HG02678 (cell line): ENCODE results near the gene NPHP4.

Experiments used
- ATAC-seq: cut with Tn5 transposase; IDR thresholded peaks from one replicate; pipeline ENCODE4 v1.9.1; 2021; ENCODE audit warnings: mild to moderate bottlenecking, moderate library complexity; ENCODE audit not compliant: unreplicated experiment

Gene NPHP4

DNA sequence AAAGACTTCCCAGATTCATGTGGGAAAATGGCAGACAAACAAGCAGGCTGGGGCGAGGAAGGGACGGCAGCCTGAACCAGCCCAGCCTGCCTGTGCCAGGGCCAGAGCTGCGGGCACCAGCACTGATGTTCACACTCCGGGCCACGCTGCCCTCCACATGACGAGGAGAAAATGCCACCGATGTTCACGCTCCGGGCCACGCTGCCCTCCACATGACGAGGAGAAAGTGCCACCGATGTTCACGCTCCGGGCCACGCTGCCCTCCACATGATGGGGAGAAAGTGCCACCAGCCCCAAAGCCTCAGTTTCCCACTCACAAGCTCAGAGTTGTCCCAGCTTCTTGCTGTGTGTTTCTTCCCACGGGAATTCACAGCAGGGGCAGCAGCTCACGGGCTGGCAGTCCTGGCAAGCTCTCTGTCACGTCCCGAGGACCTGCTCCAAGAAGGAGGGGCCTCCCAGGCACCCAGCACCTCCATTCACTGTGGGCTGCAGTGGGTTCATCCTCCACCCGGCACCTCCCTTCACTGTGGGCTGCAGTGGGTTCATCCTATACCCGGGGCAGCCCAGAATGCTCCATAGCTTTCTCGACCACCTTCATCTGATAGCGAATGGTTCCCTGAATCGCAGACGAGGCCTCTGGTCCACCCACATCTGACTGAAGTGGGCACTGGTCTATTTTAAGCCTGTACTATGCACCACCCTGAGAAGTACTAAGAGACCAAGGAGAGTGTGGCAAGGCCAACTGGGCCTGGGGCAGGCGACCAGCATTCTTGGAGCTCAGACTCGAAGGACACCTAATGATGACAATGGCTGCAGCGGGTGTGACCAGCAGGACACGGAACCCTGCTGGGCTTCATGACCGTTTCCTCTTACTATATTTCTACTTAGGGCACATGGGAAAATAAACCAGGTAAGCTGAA, 108.8 kb downstream of the NPHP4 start:
- no peak for ATAC-seq

DNA sequence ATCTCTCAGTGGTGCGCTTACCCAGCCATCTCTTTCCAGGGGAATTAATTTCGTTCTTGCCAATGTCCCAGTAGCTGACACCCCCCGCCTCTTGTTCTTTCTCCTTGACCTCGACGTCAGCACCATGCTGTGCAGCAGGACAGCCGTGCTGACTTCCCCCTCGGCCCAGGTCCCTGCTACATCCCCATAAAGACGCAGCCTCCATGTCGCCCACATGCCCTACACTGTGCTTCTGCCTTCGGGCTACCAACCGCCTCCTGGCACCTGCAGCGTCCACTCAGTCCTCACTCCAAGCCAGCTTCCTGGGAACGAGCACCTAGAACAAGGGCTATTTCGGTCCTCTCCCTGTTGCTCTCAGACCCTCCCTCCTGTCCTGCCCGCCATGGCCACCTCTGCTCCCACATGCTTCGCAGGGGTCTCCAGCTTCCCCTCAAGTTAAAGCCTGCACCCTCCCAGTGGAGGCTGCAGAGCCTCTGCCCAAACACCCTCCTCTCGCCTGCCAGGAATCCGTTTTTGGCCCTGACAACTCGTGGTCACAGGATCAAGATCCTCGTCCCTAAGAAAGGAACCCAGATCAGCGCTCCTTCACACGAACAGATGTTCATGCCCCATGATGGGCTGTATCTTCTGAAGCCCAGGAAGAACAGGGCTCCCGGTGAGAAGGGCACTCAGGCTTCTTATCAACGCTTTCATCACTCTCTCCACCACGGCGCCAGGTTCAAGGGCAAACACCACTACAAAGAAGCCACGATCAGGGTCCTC, 109.7 kb downstream of the NPHP4 start:
- no peak for ATAC-seq

DNA sequence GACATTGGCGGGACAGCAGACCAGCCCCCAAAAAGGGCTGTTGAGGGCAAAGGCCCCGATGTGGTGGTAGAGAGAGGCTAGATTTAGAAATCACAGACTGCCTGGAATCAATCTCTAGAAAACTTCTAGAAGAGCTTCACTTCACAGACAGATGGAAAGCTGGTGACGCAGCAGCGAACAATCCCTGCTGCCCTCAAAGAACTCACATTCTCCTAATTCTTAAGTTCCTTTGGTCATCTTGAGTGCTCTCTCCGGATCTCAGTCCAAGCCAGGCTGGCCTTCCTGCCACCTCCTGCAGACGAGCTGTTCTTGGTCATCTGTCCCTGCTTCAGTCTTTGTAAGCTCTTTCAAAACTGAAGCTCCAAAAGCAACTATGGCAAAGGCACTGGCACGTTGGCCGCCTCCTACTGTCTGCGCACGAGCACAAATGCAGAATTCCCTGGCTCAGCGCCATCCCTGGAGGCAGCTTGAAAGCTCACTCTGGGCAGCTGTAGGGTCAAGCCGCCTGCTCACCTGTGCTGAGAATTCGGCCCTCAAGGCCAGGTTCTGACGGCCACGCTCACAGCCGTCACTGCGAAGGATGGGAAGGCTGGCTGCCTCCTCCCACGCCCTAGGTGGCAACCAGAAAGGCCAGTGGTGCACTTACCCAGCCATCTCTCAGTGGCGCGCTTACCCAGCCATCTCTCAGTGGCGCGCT, 110.6 kb downstream of the NPHP4 start:
- no peak for ATAC-seq

DNA sequence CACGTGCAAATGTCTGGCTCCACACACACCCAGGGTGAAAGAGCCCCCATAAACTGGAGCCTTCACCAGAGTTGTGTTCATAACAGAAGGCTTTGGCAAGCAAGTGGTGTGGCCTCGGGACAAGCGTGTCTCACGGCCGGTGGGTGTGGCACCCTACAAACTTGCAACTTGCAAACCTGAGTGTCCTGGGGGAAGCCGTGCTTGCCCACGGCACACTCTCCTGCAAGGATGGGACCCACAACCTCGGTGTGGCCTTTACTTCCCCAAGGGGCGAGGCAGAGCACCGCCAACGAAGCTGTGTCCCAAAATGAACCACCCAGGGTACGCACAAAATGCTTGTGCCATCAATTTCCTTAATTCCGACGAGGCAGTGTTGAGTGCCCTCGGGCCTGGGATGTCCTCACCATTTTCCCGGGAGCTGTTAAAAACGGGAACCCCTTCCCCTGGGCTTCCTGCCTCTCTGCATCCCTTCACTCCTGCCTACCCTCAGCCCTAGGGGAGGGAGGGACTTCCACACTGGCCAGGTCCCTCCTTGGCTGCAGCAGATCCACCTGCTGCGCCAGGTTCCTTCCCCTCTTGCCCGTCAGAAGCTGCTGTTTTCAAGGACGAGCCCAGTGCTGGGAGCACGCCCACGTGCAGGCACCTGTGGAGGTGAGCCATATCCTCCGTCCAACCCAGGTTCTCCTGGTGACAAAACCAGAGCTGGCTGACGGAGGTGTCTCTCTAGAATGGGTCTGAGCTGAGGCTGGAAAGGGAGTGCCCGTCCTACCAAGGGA, 111.4 kb downstream of the NPHP4 start:
- no peak for ATAC-seq

DNA sequence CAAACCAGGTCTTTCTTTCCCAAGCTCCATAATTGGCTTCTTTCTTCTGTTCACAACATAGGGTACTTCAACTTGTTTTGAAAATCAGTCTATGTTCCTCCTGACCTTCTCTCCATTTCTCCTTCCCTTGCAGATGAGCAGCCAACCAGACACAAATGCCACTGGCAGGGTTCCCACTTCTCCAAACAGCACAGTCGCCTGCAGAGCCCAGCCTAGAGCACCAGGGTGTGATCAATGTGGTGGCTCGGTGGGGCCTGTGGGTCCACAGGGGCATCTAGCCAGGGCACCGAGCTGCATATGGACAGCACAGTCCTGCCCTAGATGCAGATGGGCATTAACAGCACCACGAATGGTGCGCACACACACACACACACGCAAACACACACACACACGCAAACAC, 112.8 kb downstream of the NPHP4 start:
- ATAC-seq, result no peak

DNA sequence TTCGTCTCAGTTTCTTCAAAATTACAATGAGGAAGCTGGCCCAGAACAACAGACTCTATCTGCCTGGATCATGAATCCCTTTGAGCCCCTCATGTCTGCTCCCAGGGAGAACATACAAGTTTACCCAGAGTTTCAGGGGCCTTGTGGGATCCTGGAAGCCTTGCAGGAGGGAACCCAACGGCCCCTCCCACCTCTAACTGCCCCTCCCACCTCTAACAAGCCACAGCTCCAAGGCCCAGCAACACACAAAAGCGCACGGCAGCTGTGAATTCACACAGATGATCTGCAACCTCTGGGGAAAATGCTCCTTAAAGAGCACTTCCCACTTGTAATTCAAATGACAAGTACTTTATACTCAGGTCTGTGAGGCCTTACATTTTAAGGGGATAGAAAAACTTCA, 113.3 kb downstream of the NPHP4 start:
- ATAC-seq, result no peak

DNA sequence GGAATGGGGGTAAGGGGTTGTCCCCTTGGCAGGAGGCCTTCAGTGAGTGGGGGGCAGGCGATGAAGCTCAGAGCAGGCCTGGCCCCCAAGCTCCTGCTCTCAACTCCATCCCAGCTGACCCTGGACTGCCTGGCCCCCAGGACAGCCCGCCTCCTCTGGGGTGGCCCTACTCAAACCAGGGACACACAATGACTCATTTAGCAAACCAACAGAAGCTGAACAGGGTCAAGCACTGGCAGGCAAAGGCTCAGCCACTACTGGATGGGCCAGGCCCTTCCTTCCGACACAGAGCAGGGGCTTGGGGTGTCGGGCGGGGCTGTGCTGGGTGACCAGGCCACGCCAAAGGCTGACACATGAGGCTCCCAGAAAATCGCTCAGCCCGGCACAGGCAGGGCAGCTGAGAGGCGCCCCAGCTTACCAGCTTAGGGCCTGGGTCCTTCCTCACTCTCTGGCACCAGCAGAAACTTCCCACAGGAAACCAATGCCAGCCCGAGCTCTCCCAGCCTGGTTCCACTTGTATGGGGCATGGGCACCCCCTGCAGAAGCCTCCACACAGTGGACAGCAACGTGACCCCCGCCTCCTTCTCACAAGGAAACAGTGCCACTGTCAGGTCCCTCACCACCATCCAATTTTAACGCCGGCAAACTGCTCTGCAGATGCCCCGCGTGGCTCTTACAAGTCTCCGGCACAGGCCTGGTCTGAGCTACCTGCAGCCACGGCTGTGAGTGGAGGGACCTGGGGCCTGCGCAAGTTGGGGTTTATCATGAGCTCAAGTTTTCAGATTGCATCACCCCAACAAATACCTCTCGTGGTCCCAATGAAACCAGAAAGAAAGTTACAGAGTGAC, 114.3 kb downstream of the NPHP4 start:
- no peak for ATAC-seq

DNA sequence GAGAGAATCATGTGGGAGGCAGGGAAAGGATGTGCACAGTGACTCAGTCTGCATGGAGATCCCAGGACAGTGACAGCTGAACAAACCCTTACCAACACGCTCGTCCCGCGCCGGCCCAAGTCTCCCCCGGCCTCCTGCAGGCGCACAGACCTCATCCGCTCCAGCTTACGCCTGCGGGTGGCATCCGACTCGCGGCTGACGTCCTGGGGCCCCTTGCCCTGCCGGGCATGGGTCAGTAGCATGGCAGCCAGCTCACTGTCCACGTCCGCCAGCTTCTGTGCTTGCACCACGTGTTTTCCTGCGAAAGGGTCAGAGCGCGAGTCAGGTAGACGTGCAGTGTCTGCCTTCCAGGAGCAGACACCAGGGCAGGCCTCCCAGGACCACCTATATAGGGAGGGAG, 115.2 kb downstream of the NPHP4 start:
- ATAC-seq, result no peak

DNA sequence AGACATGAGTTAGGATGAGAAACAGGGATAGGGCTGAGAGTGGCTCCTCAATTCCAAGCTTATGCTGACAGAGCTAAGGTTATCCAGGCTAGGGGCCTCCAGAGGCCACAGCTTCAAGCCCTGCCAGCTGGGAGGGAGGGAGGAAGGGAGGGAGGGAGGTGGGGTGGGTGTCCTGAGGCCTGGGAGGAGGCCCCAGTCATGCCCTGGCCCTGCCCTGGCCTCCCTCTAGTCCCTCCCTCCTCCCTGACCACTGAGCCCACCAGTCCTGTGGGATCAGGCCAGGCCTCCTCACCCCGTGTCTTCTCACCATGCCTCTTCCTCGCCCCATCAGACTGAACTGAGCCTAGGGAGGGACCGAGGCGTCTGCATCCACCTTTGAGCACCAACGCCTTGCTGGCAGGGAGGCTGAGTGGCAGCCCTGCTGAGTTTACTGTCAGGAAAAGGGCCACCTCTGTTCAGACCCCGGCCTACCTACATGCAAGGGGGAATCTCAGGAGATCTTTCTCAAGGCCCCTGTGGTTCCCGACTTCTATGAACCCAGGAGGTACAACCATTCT, 116.1 kb downstream of the NPHP4 start:
- ATAC-seq, result no peak

DNA sequence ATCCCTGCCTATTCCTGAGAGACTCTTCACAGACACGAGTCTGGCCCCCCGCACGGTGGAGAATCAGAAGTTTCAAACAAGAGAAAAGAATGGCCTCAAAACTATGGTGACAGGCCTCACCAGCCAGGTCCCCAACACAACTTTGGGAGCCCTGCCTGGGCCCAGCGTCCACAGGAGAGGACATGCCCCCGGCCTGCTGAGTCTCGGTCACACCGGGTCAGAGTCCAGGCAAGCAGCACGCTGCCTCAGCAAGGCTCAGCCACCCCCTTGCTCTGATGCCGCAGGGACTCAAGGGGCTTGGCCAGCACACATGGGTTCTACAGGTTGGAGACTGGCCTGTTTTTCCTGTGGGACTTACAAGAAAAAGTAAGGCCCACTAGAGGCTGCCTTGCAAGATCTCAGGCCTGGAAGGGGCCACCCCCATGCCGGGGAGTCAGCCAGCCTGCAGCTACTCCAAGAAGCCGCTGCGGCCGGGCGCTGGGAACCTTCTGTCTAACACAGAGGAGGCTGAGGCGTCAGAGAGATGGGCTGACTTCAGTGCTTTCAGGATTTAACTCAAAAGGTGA, 116.8 kb downstream of the NPHP4 start:
- no peak for ATAC-seq

DNA sequence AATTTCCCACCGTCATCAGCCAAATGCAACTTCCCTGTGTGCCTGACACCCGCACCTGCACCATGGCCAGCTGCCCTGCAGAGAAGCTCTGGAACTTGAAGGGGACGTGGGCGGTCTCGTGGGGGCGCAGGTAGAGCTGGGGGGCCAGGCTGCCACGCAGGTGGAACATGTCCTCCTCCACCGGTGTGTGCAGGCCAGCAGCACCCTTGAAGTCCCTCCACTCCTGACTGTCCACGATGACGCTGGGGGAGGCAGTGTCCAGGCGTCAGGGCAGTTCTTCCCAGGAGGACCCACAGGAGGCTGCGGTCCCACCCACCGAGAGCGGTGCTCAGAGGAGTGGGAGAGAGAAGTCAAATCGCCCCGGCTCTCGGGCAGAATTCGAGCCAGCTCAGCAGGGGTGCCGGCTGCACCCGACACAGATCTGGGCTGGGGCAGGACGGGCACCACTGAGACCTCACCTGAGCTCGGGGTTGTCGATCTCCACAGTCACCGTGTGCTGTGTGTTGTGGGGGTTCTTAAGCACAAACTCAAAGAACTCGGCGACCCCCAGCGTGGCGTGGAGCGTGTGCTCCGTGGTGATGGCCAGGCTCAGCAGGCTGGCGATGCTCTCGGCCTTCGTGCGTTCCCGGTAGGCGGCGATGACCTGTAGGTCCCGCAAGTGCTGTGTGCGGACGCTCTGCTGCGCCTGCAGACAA, 117.7 kb downstream of the NPHP4 start:
- ATAC-seq, result no peak

DNA sequence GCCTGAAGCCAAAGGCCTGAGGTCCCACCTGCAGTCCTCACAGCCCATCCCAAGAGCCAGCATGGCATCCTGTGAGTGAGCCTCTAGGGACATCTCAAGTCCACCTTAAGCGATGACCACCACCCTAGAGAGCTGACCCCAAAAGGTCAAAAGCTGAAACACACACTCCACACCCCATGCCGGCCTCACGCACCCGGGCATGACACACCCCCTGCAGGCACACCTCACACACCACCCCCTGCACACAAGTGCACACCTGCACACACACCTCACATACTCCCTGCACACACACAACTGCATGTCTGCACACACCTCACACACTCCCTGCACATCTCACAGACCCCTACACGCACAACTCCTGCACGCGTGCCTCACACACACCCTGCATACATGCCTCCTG, 118.7 kb downstream of the NPHP4 start:
- no peak for ATAC-seq

DNA sequence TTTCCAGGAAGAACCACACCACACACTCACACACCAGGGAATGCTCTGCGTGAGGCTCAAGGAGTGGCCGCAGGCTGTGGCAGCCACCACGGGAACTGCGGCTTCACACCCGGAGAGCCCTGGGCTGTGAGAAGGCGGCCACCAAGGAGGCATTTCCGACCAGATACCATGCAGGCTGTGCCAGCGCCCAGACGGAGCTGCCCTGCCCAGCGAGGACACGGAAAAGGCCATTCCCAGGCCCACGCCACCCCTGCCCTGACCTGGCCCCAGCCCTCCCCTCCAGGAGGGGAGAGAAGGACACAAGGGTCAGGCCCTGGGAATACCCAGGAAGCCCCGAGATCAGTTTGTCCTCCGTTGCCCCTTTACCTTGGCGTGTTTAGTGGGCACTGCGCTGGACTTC, 119.3 kb downstream of the NPHP4 start:
- ATAC-seq, result no peak

DNA sequence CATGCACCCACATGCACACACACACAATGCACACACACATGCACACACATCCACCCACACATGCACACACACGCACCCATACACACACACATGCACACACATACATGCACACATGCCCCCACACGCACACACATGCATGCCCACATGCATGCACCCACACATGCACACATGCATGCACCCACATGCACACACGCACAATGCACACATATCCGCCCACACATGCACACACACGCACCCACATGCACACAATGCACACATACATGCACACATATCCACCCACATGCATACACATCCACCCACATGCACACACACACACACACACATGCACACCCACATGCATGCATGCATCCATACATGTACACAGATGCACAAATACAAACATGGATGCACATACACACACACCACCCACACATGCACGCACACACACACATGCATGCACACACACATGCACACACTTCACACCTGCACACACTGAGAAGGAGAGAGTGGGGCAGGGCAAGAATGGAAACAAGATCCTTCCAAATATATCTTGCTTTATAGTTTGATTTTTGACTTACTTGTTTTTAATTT, 123.2 kb downstream of the NPHP4 start:
- ATAC-seq, result no peak

DNA sequence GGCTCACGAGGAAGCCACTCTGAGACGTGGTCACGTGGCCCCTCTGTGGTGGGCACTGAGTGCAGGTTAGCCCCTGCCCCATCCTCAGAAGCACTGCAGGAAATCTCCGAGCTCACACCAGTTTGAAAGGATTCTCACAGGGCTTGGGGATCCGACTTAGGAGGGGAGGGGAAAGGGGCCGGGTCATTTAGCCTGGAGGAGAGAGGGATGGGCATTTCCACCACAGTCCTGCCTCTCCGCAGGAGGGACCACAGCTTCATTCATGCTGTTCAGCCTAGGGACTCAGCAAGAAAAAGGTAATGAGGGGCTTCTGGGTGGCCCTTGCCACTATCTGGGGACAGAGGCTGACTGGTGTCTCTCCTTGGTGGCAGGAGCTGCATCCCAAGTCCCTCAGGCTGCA, 126.5 kb downstream of the NPHP4 start:
- ATAC-seq, result no peak

DNA sequence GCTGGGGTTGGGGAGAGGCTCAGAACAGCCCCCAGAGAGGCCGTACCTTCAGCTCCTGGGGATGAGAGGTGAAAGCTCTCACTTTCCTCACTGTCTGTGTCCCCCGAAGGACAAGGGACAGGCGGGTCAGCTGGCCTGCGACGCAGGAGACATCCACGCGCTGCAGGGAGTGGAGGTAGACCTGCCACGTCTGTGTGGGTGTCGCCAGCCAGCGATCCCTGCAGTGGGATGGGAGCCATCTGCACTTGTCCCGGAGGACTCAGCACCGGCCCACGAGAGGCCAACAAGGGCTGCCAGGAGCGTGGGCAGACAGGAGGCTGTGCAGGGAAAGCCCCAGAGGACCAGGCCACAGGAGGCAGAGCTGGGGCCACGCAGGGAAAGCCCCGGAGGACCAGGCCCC, 127.2 kb downstream of the NPHP4 start:
- no peak for ATAC-seq

DNA sequence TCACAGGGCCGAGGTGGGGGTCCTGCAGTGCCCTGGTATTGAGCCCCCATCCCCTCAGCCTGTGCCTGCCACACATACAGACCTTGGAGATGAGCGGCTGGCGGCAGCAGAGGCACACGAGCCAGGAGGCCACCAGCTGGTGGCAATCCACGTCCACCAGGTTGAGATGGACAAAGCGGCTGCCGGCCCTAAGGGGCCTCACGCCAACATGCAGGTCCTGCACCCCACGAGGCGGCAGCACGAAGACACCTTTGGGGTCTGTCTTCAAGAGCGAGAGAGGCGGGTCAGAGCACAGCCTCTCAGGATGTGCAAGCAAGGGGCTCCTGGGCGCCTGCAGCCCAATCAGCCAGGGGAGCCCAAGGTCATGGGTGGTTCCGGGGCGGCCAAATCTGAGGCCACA, 128.0 kb downstream of the NPHP4 start:
- ATAC-seq, result no peak

DNA sequence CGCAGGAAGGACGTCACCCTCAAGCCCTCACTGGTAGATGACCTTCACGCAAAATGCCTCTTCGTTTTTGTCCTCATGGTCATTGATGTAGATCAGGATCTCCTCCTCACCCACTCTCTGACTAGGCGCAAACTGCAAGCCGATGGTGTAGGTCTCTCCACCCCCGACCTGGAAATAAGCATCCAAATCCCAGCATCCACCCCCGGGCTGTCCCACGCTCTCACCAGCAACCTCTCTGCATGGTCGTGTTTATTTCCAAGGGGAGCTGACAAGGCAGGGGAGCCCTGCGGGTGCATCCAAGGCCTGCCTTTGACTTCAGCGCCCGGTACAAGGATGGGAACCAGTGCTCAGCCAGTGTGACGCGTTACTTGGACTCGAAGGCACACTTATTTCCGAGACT, 129.0 kb downstream of the NPHP4 start:
- no peak for ATAC-seq
